ENCODE results near the gene SPTBN4. TPM values are rescaled to one million over a fixed set of nuclear protein-coding genes. Genes with fewer than 3 reads are reported as not detected.

The SPTBN4 gene
- total RNA-seq, 2 donors from 2014 or later: 0.79 to 2.0 TPM

DNA sequence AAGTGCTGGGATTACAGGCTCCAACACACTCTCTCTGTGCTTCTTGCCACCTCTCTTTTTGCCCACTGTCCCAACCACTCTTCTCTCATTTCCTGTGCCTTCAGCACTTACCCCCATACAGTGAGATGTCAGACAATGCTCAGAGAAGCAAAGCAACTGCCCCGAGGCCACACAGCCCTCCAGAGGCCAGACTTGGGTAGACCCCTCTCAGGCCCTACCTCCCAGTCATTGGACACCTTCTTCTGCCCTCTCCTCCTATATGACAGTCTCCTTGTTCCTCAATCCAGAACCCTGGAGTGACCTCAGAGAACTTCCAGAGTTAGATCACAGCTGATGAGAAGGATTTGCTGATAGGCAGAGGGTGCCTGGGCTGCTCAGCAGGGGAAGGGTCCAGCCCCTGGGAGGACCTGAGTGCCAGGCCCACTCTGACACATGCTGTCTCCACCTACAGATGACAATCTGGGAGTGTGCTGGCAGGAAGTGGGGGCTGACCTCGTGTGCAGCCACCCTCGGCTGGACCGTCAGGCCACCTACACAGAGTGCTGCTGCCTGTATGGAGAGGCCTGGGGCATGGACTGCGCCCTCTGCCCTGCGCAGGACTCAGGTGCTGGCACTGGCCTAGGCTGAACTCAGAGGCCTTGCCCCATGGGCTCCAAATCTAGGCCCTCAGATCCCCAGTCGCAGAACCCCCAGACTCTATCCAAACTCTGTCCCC lies 158.8 kb downstream of the SPTBN4 start:
- DNase-seq: no peak
- no peak overlapping the region for H3K27ac Mint-ChIP-seq
- H3K27me3 ChIP-seq (ENCODE audit: control insufficient read depth, insufficient read depth, low read length, poor library complexity, severe bottlenecking): no peaks in the 10 kb centered on the region
- no peaks in the 10 kb centered on the region for H3K9me3 ChIP-seq (ENCODE audit: control insufficient read depth, low read length)
- H3K4me1 ChIP-seq (ENCODE audit: control insufficient read depth, insufficient read depth, low read length): no peaks in the 10 kb centered on the region
- H3K36me3 ChIP-seq (ENCODE audit: control insufficient read depth, insufficient read depth, low read length): peaks cover 30% of the 10 kb centered on the region
- H3K27me3 Mint-ChIP-seq (ENCODE audit: insufficient read depth): no peaks in the 10 kb centered on the region
- WGBS, 2 experiments (ENCODE audit: insufficient coverage in 1 of 2, insufficient read length in 1 of 2): 89 to 93% methylated on average over 3 to 7 of the region's 7 CpGs
- H3K4me3 Mint-ChIP-seq: no peak overlapping the region
- H3K27ac ChIP-seq (ENCODE audit: low read depth, low read length): no peak overlapping the region
- no peak overlapping the region for H3K4me3 ChIP-seq (ENCODE audit: low read length)
- H3K36me3 Mint-ChIP-seq (ENCODE audit: low read depth): peaks cover 68% of the 10 kb centered on the region
- TF ChIP-seq, protein P1, sequence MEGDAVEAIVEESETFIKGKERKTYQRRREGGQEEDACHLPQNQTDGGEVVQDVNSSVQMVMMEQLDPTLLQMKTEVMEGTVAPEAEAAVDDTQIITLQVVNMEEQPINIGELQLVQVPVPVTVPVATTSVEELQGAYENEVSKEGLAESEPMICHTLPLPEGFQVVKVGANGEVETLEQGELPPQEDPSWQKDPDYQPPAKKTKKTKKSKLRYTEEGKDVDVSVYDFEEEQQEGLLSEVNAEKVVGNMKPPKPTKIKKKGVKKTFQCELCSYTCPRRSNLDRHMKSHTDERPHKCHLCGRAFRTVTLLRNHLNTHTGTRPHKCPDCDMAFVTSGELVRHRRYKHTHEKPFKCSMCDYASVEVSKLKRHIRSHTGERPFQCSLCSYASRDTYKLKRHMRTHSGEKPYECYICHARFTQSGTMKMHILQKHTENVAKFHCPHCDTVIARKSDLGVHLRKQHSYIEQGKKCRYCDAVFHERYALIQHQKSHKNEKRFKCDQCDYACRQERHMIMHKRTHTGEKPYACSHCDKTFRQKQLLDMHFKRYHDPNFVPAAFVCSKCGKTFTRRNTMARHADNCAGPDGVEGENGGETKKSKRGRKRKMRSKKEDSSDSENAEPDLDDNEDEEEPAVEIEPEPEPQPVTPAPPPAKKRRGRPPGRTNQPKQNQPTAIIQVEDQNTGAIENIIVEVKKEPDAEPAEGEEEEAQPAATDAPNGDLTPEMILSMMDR (conservative IDR thresholded peaks at IDR 0.05): no peak
- H3K9me3 Mint-ChIP-seq: no peaks in the 10 kb centered on the region
- no peak overlapping the region for H3K9ac ChIP-seq (ENCODE audit: extremely low read depth, low read length, poor library complexity, severe bottlenecking)
- H3K4me1 Mint-ChIP-seq: peaks cover 15% of the 10 kb centered on the region

Other genes with a start within 250 kb of the SPTBN4 start
- not detected for gene TTC9B, start 248.6 kb upstream of the SPTBN4 start, total RNA-seq
- 1 to 10 TPM in 1 of 2 donors, under 1 TPM in 1; 0.73 to 1.4 TPM for gene CCNP, start 240.3 kb upstream of the SPTBN4 start, total RNA-seq
- gene AKT2, start 181.7 kb upstream of the SPTBN4 start, total RNA-seq: 100 to 1,000 TPM; 190 to 208 TPM
- gene C19orf47, start 118.6 kb upstream of the SPTBN4 start, total RNA-seq: 10 to 100 TPM; 15.6 to 18.1 TPM
- 100 to 1,000 TPM; 177 to 240 TPM for gene PLD3, start 118.3 kb upstream of the SPTBN4 start, total RNA-seq
- under 1 TPM in 1 of 2 donors, not detected in 1; 0.31 TPM for gene HIPK4, start 76.8 kb upstream of the SPTBN4 start, total RNA-seq
- gene PRX, start 53.6 kb upstream of the SPTBN4 start, total RNA-seq: 1 to 10 TPM; 3.3 to 6.4 TPM
- 1 to 10 TPM; 4.0 to 4.5 TPM for gene SERTAD1, start 41.0 kb upstream of the SPTBN4 start, total RNA-seq
- 10 to 100 TPM; 47.7 to 62.6 TPM for gene SERTAD3, start 22.7 kb upstream of the SPTBN4 start, total RNA-seq
- gene BLVRB, start 1.3 kb upstream of the SPTBN4 start, total RNA-seq: 10 to 100 TPM; 24.7 to 41.0 TPM
- 100 to 1,000 TPM; 110 TPM for gene SHKBP1, start 109.9 kb downstream of the SPTBN4 start, total RNA-seq
- 100 to 1,000 TPM; 104 to 133 TPM for gene LTBP4, start 134.4 kb downstream of the SPTBN4 start, total RNA-seq
- gene NUMBL, start 223.7 kb downstream of the SPTBN4 start, total RNA-seq: 10 to 100 TPM; 32.7 to 46.9 TPM
- 10 to 100 TPM; 45.6 to 49.8 TPM for gene COQ8B, start 249.9 kb downstream of the SPTBN4 start, total RNA-seq

Measured in endodermal cell (in vitro differentiated cells).